Right forelimb (tissue), 1 donor: ENCODE measurements around the gene C11orf54.
"Not testable (repeated sequence)": the region's sequence is repeated elsewhere in the genome, so short reads cannot be mapped to it uniquely, and the experiment has no call there.

Source experiments
- DNase-seq: peaks from one replicate; pipeline ENCODE4 v3.0.0-alpha.2; 2018

Gene C11orf54

DNA sequence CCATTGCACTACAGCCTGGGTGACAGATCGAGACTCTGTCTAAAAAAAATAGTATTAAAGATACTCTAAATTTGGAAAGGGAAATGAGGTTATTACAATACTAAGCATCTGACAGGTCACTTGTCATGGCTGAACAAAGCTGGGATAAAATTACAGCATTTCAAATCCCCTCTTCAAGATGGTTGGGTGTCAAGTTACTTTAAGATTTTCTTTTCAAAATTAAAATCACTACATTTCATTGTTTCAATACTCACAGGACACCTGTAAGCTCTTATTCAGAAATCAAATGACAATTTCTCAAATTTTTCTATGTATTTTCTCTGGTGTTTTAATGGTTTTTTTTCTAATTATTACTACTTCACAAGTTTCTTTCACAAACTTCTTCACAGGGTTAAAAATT is 5.8 kb upstream of the C11orf54 start:
- no peak for DNase-seq

DNA sequence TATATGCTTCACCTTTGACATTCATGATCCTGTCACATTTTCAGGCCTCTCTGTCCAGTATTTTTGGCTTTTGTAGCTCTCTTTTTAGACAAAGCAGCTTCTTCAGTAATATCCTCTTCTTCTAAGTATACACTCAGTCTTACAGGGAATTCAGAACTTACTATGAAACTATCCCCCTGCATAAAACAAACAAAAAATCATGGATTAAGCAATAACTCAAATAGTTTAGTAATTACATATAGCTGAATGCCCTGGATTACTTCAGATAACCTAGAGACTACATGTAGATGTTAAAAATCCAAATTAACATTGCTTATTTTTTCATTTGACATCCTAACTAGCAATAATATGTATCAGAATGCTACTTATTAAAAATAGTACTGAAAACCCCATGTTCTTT is 5.3 kb upstream of the C11orf54 start:
- DNase-seq: no peak

DNA sequence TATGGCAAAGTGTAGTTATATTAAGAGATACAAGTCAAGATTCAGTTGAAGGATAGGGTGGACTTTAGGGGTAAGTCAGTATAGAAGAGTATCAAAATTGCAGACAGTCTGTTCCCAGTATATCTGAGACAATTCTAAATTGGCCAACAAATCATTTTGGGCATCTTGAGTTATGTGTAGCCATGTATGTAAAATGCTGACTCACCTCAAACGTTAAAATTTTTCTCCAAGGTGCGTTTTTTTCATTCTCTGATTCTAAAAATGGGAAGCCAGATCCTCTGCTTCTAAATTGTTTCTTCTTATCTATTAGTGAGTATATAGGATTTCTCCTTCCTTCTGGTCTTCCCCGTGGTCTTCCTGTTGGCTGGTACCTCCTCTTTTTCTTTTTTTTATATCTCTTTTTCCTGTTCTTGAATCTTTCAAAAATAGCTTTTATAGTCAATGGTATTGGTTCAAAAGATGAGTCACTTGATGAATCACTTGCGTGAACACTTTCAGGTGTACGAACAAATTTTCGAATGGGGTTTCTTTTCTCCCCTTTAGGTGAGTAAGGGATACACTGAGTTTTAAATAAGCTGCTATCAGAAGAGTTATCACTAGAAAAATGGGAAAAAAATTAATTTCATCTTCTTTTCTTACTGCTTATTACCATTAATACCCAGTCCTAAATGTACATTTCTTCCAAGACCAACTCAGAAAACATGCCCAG is 3.4 kb upstream of the C11orf54 start:
- DNase-seq: no peak

DNA sequence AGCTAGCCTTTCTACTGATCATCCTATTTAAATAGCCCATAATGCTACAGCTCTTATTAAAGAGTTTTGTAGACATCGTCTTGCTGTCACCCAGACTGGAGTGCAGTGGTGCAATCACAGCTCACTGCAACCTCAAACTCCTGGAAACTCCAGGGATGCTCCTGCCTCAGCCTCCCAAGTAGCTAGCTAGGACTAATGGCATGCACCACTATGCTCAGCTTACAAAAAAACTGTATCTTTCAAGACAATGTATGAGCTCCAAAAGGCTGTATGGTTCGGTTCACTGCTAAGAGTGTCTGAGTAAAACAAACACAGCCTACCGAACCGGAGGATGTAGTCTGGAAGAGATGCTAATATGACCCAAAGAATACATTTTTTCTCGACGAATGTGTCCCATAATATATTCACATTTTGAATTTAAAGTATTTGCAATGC is 2.8 kb upstream of the C11orf54 start:
- no peak for DNase-seq

DNA sequence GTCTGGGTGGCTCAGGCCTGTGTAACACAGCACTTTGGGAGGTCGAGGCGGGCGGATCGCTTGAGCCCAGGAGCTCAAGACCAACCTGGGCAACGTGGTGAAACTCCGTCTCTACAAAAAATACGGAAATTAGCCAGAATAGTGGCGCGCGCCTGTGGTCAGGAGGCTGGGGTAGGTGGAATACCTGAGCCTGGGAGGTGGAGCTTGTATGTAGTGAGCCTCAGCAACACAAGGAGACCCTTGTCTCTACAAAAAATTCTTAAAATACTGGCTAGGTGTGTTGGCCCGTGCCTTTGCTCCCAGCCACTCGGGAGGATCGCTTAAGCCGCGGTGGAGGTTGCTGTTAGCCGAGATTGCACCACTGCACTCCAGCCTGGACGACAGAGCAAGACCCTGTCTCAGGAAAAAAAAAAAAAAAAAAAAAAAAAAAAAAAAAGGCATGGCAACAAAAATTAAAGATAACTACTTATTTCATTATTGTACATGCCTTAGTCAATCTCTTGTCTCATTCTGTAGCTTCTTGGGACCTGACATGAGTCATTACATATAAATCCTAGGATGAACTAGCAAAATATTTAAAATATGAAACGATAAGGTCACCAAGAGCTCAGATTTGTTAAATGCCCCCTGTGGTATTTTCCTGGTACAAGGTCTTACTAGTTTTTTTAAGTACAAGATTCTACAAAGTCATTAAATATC is 1.3 kb upstream of the C11orf54 start:
- no peak for DNase-seq

DNA sequence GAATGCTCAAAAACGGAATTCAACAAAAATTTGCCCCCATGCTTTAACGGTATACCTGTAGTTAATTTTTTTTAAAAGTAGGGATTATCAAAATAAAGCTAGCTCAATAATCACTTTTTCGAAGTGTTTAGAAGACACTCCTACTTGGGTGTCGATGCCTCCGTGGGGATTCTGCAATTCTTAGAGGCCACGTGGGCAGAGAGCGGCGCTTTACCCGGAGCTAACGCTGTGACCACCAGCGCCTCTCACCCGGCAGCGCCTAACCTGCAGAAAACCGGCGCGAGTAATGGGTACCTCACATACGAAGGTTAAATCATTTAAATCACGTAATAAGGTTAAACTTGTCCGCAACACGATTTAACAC is 760 bp upstream of the C11orf54 start:
- no peak for DNase-seq

DNA sequence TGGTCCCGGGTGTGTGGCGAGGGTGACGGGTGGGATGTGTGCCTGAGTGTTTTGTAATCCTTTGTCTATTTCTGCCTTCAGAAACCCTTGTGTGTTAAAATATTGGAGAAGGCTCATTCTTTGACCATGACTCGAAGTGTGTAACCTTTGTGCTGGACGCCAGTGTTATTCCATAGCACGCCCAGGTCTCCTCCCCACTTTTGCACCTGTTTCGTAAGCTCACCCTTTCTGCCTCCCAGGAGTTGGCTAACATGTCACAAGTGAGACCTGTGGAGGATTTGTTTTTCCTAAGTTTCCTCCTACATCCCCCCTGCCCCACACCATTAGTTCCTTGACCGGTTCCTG is 382 bp downstream of the C11orf54 start:
- no peak for DNase-seq

DNA sequence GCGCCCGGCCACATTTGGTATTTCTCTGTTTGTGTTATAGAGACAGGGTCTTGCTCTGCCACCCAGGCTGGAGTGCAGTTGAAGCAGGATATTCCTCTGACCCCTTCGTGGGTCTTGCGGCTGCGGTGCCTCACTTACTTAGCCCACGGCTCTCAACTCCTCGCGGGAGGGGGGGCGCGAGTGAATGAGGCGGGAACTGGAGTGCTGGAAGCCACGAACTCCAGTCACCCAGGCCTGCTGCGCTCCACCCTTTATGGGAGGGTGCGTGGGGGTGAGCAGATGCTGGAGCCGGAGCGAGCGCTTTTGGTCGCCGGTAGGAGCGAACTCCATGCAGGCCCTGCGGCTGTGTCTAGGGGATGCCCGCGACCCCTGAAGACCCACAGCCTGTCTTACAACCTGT is 1.8 kb downstream of the C11orf54 start:
- no peak for DNase-seq

DNA sequence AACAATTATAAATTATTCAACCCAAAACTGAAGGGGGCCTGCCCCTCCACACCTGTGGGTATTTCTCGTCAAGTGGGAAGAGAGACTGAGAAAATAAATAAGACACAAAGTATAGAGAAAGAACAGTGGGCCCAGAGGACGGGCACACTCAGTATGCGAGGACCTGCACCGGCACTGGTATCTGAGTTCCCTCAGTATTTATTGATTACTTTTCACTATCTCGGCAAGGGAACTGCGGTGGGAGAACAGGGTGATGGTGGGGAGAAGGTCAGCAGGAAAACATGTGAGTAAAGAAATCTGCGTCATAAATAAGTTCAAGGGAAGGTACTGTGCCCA is 3.2 kb downstream of the C11orf54 start:
- DNase-seq: no peak

DNA sequence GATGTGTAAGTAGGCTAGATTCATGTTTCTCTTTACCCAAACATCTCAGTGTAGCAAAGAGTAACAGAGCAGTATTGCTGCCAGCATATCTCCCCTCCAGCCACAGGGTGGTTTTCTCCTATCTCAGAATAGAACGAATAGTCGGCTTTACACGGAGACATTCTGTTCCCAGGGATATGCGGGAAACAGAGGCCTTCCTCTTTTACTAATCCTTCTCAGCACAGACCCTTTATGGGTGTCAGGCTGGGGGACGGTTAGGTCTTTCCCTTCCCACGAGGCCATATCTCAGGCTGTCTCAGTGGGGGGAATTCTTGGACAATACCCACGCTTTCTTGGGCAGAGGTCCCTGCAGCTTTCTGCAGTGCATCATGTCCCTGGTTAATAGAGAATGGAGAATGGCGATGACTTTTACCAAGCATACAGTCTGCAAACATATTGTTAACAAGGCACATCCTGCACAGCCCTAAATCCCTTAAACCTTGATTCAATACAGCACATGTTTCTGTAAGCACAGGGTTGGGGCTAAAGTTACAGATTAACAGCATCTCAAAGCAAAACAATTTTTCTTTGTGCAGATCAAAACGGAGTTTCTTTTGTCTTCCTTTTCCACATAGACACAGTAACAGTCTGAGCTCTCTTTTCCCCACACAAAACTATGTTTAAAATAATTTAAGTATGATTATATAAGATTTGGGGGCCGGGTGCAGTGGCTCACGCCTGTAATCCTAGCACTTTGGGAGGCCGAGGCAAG is 3.7 kb downstream of the C11orf54 start:
- not testable (repeated sequence) for DNase-seq

DNA sequence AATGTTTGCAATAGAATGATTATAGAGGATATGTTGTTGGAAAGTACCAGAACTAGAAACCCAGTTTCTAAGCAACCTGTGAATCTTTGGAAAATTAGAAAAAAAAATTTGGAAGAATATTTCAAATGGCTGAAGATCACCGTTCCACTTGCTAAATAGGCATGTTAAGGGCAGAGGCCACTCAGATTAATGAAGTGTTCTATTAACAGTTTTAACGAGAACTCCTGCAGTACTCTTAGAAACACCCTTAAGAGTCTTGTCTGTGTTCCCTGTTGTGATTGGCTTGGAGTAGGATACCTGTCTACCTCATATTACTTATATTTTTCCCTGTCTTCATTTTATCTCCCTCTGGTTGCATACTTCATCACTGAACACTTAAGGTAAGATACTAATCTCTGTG is 4.6 kb downstream of the C11orf54 start:
- no peak for DNase-seq

DNA sequence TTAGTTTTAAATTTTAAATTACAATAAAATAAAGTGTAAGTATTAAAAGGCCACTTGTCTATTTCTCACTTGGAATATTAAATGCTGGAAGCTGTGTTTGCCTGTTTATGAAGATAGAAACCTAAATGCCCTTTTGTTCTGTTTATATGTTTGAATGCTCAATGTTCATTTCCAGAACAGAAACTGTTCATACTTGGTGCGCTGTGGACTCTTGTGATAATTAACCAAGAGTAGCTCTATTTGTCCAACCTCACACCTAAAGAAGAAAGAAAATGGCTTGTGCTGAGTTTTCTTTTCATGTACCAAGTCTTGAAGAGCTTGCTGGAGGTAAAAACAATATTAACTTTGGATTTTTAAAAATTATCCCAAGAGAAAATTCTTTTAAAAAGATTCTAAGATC is 5.7 kb downstream of the C11orf54 start:
- no peak for DNase-seq

DNA sequence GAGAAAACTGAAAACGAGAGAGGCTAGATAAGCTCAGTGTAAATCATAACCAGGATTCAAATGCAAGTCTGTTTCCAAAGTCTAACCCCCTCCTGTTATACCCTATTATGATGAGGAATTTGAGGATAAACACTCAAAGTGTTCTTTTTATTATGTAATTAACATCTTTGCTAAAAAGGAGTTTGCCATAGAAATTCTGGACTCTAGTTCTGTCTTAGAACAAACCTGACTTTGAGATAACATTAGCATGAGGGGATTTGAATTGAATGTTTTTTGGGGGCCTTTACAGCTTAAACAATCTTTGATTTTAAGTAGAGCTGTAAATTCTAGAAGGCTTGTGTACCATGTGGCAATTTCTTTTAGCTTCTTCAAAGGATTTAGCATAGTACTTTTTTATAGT is 9.5 kb downstream of the C11orf54 start:
- DNase-seq: no peak

DNA sequence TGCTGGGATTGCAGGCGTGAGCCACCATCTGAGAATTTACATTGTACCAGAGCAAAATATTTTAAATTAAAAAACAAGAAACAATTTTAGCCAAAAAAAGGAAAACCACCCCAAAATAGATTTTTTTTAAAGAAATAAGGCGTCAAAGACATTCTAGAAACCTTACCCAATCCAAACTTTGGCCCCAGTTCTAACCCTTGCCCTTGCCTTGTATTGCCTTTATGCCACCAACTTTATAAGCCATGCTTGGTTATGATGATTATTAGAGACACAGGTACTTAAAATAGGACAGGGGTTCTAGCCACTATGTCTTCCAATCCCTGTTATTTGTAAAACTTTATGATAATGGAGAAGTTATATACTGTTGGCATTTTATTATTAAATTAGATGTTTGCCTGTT is 11.8 kb downstream of the C11orf54 start:
- DNase-seq: no peak

DNA sequence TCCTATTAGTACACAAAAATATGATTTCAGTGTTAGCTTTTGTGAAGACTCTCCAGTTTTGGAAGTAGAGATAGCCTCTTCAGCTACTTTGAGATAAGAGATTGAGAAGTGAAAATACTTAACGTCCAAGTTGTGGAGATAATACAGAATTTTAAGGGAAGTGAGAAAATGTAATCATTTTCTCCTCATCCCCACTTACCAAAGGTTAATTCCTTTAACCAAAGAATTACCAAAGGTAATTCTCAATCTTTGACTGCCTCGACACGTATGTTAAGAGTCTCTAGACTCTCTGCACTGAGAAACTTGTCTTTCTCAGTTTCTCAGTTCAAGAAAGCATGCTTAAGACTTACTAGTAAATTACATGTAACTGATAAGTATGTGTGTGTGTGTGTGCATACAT is 15.3 kb downstream of the C11orf54 start:
- DNase-seq: no peak

DNA sequence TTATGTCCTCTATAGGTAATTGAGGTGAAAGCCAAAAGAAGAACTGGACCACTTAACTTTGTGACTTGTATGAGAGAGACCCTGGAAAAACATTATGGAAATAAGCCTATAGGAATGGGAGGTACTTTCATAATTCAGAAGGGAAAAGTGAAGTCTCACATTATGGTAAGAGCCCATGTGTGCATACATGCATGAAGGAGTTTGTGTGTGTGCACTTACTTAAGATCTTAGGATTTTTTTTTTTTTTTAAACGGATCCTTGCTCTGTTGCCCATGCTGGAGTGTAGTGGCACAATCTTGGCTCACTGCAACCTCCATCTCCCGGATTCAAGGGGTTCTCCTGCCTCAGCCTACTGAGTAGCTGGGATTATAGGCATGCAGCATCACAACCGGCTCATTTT is 15.8 kb downstream of the C11orf54 start:
- DNase-seq: no peak

DNA sequence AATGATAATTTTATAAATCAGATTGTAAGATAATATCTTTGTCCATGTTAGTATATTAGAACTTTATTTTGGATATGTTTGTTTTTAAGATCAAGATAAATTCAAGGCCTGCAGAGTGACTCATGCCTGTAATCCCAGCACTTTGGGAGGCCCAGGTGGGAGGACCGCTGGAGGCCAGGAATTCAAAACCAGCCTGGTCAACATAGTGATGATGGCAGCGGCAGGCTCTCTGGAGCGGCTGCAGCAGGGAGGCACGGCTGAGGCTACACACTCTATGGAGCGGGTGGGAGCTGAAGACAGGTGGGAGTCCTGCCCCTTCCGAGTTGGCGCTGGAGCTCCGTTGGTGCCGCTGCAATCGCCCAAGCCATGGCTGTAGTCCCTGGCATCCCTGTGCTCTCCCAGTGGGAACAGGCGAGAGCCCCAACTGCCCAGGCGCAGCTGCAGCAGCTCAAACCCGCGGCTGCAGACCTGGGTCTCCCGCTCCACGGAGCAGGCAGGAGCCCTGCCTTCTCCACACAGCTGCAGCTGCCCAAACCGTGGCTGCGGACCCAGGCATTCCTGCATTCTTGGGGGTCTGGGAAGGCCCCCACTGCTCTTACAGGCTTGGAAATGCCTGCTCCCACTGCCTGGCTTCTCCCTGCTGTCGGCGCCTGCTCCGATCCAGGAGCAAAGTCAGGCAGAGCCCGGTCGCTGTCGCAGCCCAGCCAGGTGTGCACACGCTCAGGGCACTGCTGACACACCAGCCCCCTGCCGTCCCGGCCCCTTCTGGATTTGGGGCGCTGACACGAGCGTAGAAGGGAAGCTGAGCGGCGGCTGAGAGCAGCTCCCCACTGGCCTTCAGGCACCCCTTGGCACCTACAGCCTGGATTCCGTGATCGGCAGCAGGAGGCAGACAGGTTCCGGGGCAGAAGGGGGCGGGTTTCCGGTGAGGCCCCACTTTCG is 16.7 kb downstream of the C11orf54 start:
- DNase-seq: no peak

DNA sequence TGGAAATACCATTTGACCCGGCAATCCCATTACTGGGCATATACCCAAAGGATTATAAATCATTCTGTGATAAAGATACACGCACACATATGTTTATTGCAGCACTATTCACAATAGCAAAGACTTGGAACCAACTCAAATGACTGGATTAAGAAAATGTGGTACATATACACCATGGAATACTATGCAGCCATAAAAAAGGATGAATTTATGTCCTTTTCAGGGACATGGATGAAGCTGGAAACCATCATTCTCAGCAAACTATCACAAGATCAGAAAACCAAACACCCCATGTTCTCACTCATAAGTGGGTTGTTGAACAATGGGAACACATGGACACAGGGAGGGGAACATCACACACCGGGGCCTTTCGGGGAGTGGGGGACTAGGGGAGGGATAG is 17.7 kb downstream of the C11orf54 start:
- DNase-seq: not testable (repeated sequence)

DNA sequence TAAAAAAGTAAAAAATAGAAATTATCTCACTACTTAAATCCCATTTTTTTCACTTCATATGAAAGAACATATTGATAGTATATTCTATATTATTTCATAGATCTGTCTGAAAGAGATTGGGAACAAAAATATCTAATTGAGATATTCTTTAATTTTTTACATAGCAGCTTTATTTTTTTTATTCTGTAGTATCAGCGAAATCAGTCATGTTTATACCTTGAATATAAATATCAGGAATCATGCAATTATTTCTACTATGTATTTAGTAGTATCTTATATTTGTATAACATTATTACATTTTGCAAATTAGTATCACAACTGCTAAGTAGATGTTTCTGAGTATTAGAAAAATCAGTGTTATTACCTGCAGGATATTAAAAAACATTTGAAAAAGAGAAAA is 20.4 kb downstream of the C11orf54 start:
- DNase-seq: no peak

DNA sequence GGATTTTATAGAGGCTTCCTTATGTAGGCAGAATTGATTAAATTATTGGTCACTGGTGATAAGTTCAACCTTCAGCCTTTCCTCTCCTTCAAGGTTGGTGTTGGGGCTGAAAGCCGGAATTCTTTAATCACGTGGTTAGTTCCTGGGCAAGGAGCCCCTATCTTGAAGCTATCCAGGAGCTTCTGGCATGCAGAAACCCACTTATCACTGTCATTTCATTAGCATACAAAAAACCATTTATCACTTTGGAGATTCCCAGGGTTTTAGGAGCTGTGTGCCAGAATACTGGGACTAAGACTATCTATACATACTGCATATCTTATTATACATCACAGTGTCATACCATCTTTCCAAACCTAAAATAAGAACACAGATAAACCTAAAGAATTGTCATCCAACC is 24.1 kb downstream of the C11orf54 start:
- no peak for DNase-seq

DNA sequence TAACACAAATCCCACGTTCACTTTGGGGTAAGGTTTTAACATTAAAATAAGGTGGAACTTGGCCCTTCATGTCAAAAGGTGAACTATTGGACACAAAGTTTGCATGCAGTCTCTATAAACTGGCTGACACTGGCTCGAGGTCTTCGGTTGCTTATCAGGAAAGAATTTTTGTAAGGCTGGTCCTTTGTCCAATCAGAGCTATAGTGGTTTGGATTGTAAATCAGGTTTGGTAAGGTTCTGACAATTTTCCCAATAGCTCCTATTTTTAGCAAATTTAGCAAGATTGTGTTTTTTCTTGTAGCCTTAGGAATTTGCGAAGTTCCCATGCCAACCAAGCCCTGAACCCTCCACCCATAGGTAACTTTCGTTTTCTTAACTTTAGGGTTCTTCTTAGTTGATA is 25.0 kb downstream of the C11orf54 start:
- no peak for DNase-seq

DNA sequence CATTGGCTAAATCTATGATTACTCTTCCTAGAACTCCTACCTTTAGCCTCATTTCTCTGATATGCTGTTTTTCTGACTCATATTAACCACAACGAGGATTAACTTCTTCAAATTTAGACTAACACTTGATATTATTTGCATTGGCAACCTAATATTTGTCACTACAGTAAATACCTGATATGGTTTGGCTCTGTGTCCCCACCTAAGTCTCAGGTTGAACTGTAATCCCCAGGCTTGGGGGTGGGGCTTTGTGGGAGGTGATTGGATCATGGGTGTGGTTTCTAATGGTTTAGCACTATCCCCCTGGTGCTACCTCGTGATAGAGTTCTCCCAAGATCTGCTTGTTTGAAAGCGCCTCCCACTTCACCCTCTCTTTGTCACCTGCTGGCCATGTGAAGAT is 25.5 kb downstream of the C11orf54 start:
- no peak for DNase-seq

DNA sequence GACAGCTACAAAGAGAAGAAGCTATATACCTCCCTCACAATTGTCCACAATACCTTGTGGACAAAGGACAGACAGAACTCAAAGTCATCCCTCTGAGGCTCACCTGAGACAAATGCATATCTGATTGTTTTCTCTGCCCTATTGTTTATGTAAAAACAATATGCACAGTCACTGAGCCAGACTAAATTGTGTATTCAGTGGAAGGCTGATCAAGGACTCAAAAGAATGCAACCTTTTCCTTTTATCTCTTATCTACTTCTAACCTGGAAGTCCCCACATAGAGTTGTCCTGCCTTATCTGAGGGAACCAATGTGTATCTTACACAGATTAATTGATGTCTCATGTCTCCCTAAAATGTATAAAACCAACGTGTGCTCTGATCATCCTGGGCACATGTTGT is 28.7 kb downstream of the C11orf54 start:
- DNase-seq: no peak
